B cell (primary cell): ENCODE data around the gene SMARCD2. TPM values are rescaled to one million over a fixed set of nuclear protein-coding genes. Genes with fewer than 3 reads are reported as not detected.

Source experiments
- ATAC-seq: fragments of 200-7000 bp; cut with Tn5 transposase; one replicate; pipeline ENCODE4 v1.10.0; 2021; ENCODE audit warnings: low read depth, mild to moderate bottlenecking, moderate number of reproducible peaks, moderate library complexity
- CTCF ChIA-PET: fragments of 350-600 bp; sonication (Branson Sonifier 250); formaldehyde crosslinking; loops from one replicate; lab custom pipeline; 2021; ENCODE audit warnings: antibody characterized with exemption, inconsistent platforms; lab: Charles Lee
- POLR2A ChIA-PET: fragments of 350-600 bp; sonication (Branson Sonifier 250); formaldehyde crosslinking; loops from one replicate; lab custom pipeline; 2021; ENCODE audit warnings: antibody characterized with exemption; lab: Charles Lee
- DNase-seq: peaks from one replicate; pipeline ENCODE4 v3.0.0; 2013
- H2AFZ ChIP-seq: 2 replicates; pipeline ENCODE4 v1.6.1; 2012; ENCODE audit warnings: mild to moderate bottlenecking, low read depth, low read length; ENCODE audit not compliant: insufficient read depth, poor library complexity, severe bottlenecking
- H3K27ac ChIP-seq, 2 donors: 1 replicate in 1 of 2; 2 replicates in 1 of 2; pipeline ENCODE4 v1.5.1; 2012 to 2013; ENCODE audit warnings: low read length in 2 of 2, mild to moderate bottlenecking in 2 of 2, moderate library complexity in 1 of 2
- H3K27me3 ChIP-seq, 4 experiments: fragments of 200-600 bp in 1 of 4; sonication (generic) in 1 of 4; replicated peaks in 1 of 4; 1 replicate in 2 of 4; 2 replicates in 2 of 4; pipeline versions ENCODE4 v1.6.1 to v1.7.0; 2013 to 2016; ENCODE audit warnings: low read length in 3 of 4, mild to moderate bottlenecking in 2 of 4, mixed read lengths in 1 of 4, moderate library complexity in 1 of 4; ENCODE audit not compliant: insufficient read depth in 4 of 4, control insufficient read depth in 3 of 4; ENCODE audit errors: control extremely low read depth in 1 of 4
- H3K36me3 ChIP-seq, 2 experiments: replicated peaks in 1 of 2; 1 replicate in 1 of 2; 2 replicates in 1 of 2; pipeline versions ENCODE4 v1.6.1 to v1.7.1; 2013; ENCODE audit warnings: low read length in 1 of 2; ENCODE audit not compliant: insufficient read depth in 2 of 2, control insufficient read depth in 1 of 2; ENCODE audit errors: control extremely low read depth in 1 of 2, extremely low read depth in 1 of 2
- H3K4me1 ChIP-seq, 2 donors: fragments of 200-600 bp in 1 of 2; sonication (generic) in 1 of 2; 1 replicate in 1 of 2; 2 replicates in 1 of 2; pipeline versions ENCODE4 v1.5.1 to v1.6.1; 2013 to 2017; ENCODE audit warnings: low read length in 2 of 2; ENCODE audit not compliant: control insufficient read depth in 2 of 2, insufficient read depth in 2 of 2
- H3K4me2 ChIP-seq: replicated peaks from 2 replicates; pipeline ENCODE3; 2012; ENCODE audit warnings: mild to moderate bottlenecking, low read depth, low read length; ENCODE audit not compliant: poor library complexity, severe bottlenecking
- H3K4me3 ChIP-seq, 5 experiments: fragments of 200-600 bp in 1 of 5; sonication (generic) in 1 of 5; 1 replicate in 3 of 5; 2 replicates in 2 of 5; pipeline versions ENCODE4 v1.5.1 to v1.7.0; 2011 to 2016; ENCODE audit warnings: low read length in 4 of 5, mild to moderate bottlenecking in 4 of 5, low read depth in 2 of 5, control low read depth in 1 of 5, moderate library complexity in 1 of 5; ENCODE audit not compliant: insufficient read depth in 1 of 5; ENCODE audit errors: control extremely low read depth in 1 of 5, extremely low read depth in 1 of 5
- H3K79me2 ChIP-seq: fragments of 200-600 bp; sonication (generic); one replicate; pipeline ENCODE4 v1.6.0; 2016; ENCODE audit warnings: low read length; ENCODE audit not compliant: control insufficient read depth, insufficient read depth
- H3K9ac ChIP-seq: fragments of 200-600 bp; sonication (generic); 2 replicates; pipeline ENCODE4 v1.6.1; 2017; ENCODE audit warnings: mild to moderate bottlenecking, low read length, moderate library complexity
- H3K9me3 ChIP-seq, 3 donors: one replicate each; pipeline versions ENCODE4 v1.6.1 to v1.7.1; 2013; ENCODE audit warnings: low read length in 2 of 3; ENCODE audit not compliant: control insufficient read depth in 2 of 3, insufficient read depth in 1 of 3; ENCODE audit errors: control extremely low read depth in 1 of 3
- H4K20me1 ChIP-seq: 2 replicates; pipeline ENCODE4 v1.6.0; 2012; ENCODE audit warnings: mild to moderate bottlenecking, low read length; ENCODE audit not compliant: insufficient read depth, control insufficient read depth, poor library complexity, severe bottlenecking
- H3K27ac Mint-ChIP-seq: one replicate; pipeline ENCODE4 v1.8.0; 2021; ENCODE audit warnings: mixed read lengths
- H3K27me3 Mint-ChIP-seq: one replicate; pipeline ENCODE4 v1.8.0; 2021; ENCODE audit warnings: mixed read lengths
- H3K4me1 Mint-ChIP-seq: one replicate; pipeline ENCODE4 v1.8.0; 2021; ENCODE audit warnings: mixed read lengths
- H3K4me3 Mint-ChIP-seq: one replicate; pipeline ENCODE4 v1.8.0; 2021; ENCODE audit warnings: mixed read lengths
- H3K9me3 Mint-ChIP-seq: one replicate; pipeline ENCODE4 v1.8.0; 2022; ENCODE audit warnings: mixed read lengths; ENCODE audit not compliant: insufficient read depth
- CTCF ChIP-seq: fragments of 200-600 bp; IDR thresholded peaks from one replicate; pipeline ENCODE4 v1.8.0; 2022; ENCODE audit warnings: antibody characterized with exemption, mild to moderate bottlenecking
- EZH2 ChIP-seq: IDR thresholded peaks from 2 replicates; pipeline ENCODE4 v1.6.1; 2012; ENCODE audit warnings: borderline replicate concordance, low read depth, mild to moderate bottlenecking, moderate library complexity, low read length; ENCODE audit not compliant: insufficient read depth, poor library complexity, severe bottlenecking
- WGBS: methylation state at CpG from one replicate; pipeline ENCODE4 v1.1.5; 2013; ENCODE audit warnings: missing lambda C conversion rate; ENCODE audit not compliant: insufficient coverage; 5-methylcytosine and 5-hydroxymethylcytosine counted together
- intact Hi-C: fragments of 100-400 bp; cut with micrococcal nuclease; formaldehyde crosslinking; loops from one replicate; pipeline ENCODE4 v1.10.0; 2022
- polyA plus RNA-seq: library from polyadenylated mRNA; depleted of rRNA; stranded (reverse); fragments of >200 nt; gene quantifications from 2 replicates; pipeline ENCODE4 v1.2.3, GENCODE V29; 2012
- total RNA-seq, 2 donors: library from RNA; stranded (reverse); fragments of 120-200 nt in 1 of 2; gene quantifications; 1 replicate in 1 of 2; 2 replicates in 1 of 2; pipeline versions ENCODE4 v1.2.3 to v1.2.4, GENCODE V29; 2013 to 2022

The SMARCD2 gene
- total and polyA plus RNA-seq, 2 donors (not counting 1 experiment from before 2014, with no cell fraction given) = 60.6 to 124 TPM

DNA sequence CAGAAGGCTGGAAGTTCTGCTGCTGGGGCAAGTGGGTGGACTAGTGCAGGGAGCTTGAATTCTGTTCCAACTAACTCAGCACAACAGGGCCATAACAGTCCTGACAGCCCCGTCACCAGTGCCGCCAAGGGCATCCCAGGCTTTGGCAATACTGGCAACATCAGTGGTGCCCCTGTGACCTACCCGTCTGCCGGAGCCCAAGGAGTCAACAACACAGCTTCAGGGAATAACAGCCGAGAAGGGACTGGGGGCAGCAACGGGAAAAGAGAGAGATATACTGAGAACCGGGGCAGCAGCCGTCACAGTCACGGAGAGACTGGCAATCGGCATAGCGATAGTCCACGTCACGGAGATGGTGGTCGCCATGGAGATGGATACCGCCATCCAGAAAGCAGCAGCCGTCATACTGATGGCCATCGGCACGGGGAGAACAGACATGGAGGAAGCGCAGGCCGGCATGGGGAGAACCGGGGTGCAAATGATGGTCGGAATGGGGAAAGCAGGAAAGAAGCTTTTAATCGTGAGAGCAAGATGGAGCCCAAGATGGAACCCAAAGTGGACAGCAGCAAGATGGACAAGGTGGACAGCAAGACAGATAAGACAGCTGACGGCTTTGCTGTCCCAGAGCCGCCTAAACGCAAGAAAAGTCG lies 24.6 kb downstream of the SMARCD2 start:
- 95% methylated on average over 27 of the region's 27 CpGs for WGBS
- Histone ChIP-seq H2AFZ (no peak overlapping the region), H4K20me1 (no peaks in the 10 kb centered on the region), H3K4me3 (no peak overlapping the region), H3K4me2 (no peak overlapping the region), H3K27ac (peak overlapping the region in 1 of 2 donors; percentile 18), H3K36me3 (peaks cover 8 to 96% of the 10 kb centered on the region in 2 experiments), H3K79me2 (no peaks in the 10 kb centered on the region), H3K27me3 (no peaks in the 10 kb centered on the region), H3K9ac (no peak overlapping the region), H3K9me3 (no peaks in the 10 kb centered on the region), H3K4me1 (peaks cover 15 to 22% of the 10 kb centered on the region in 2 donors)
- peak overlapping the region; percentile 50 for H3K27ac Mint-ChIP-seq
- CTCF ChIA-PET = interaction anchor here (0.6 to 1.0 kb wide), 3 partner anchors 8 to 1396 kb away, joined by 3 to 4 read pairs (median 3); no protein-coding TSS in a partner anchor
- no peak overlapping the region for H3K4me3 Mint-ChIP-seq
- no peaks in the 10 kb centered on the region for H3K27me3 Mint-ChIP-seq
- H3K4me1 Mint-ChIP-seq = peaks cover 22% of the 10 kb centered on the region
- H3K9me3 Mint-ChIP-seq = no peaks in the 10 kb centered on the region
- POLR2A ChIA-PET = no interaction called here
- ATAC-seq = no peak
- intact Hi-C loops = no loop called here
- TF ChIP-seq EZH2 (no peak), CTCF (no peak)
- DNase-seq = no peak

DNA sequence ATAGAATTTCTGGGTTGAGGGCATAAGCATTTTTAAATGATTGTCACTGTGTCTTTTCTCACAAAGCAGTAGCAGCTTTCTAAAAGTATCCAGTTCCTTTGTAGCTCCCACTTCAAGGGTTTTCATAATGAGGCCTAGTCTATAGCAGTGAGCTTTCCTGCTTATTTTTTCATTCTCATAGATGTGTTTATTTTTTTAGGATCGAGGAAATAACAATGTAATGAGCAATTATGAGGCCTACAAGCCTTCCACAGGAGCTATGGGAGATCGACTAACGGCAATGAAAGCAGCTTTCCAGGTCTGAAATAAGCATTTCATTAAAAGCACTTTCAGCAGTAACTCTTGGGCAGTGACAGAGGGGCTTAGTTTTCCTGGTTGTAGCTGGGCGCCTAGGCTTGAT lies 25.8 kb downstream of the SMARCD2 start:
- H3K4me2 ChIP-seq = no peak overlapping the region
- no peak overlapping the region for H3K27ac Mint-ChIP-seq
- no peaks in the 10 kb centered on the region for H3K9me3 Mint-ChIP-seq
- no peaks in the 10 kb centered on the region for H3K27me3 Mint-ChIP-seq
- H2AFZ ChIP-seq = no peak overlapping the region
- H3K4me3 ChIP-seq = no peak overlapping the region
- peaks cover 7 to 96% of the 10 kb centered on the region in 2 experiments for H3K36me3 ChIP-seq
- no peak overlapping the region for H3K27ac ChIP-seq
- H3K9ac ChIP-seq = no peak overlapping the region
- no peaks in the 10 kb centered on the region for H4K20me1 ChIP-seq
- H3K27me3 ChIP-seq = no peaks in the 10 kb centered on the region
- peaks cover 4 to 10% of the 10 kb centered on the region in 2 donors for H3K4me1 ChIP-seq
- H3K79me2 ChIP-seq = peaks cover 4% of the 10 kb centered on the region
- TF ChIP-seq EZH2 (no peak), CTCF (no peak)
- CTCF ChIA-PET = interaction anchor here (1.8 kb wide), 1 partner anchor 16 kb away, joined by 3 read pairs; no protein-coding TSS in a partner anchor
- H3K9me3 ChIP-seq = no peaks in the 10 kb centered on the region
- DNase-seq = no peak
- POLR2A ChIA-PET = interaction anchor here (0.6 kb wide), 1 partner anchor 608 kb away, joined by 4 read pairs; no protein-coding TSS in a partner anchor
- WGBS = 100% methylated on average over 1 of the region's 4 CpGs
- intact Hi-C loops = no loop called here
- no peak overlapping the region for H3K4me3 Mint-ChIP-seq
- peaks cover 12% of the 10 kb centered on the region for H3K4me1 Mint-ChIP-seq
- no peak for ATAC-seq
